GM12874 (cell line): ENCODE measurements around the gene ANKS3.

ENCODE experiments used
- CTCF ChIP-seq: IDR thresholded peaks from 2 replicates; pipeline ENCODE4 v1.5.1; 2011; ENCODE audit warnings: low read depth, mild to moderate bottlenecking, control low read depth, low read length, moderate library complexity; ENCODE audit not compliant: insufficient read depth

ANKS3 gene

GRCh38 chr16:4683255-4684057, 50.6 kb downstream of the ANKS3 start:
- TF ChIP-seq CTCF: no peak

- peak; percentile 25; the same call in 1 of the 2 replicates for TF ChIP-seq CTCF
These were observed 51.3 kb downstream of the ANKS3 start for GRCh38 chr16:4682616-4683254.

- TF ChIP-seq CTCF: no peak
These were observed 51.9 kb downstream of the ANKS3 start for GRCh38 chr16:4682084-4682591.

- no peak for TF ChIP-seq CTCF
These were observed 52.5 kb downstream of the ANKS3 start for GRCh38 chr16:4681471-4682083.

- TF ChIP-seq CTCF: no peak
These were observed 53.2 kb downstream of the ANKS3 start for GRCh38 chr16:4680673-4681470.

GRCh38 chr16:4679850-4680636, 54.0 kb downstream of the ANKS3 start:
- no peak for TF ChIP-seq CTCF
